Activated naive CD8-positive, alpha-beta T cell treated with anti-CD3 and anti-CD28 coated beads for 36 hours (primary cell): ENCODE results near the gene RFTN1. TPM values are rescaled to one million over a fixed set of nuclear protein-coding genes. Genes with fewer than 3 reads are reported as not detected.

ENCODE experiments used
- DNase-seq: peaks from one replicate; pipeline ENCODE4 v3.0.0; 2021
- H3K27ac Mint-ChIP-seq: one replicate; pipeline ENCODE4 v1.8.0; 2022; ENCODE audit warnings: mild to moderate bottlenecking, moderate library complexity, mixed read lengths
- H3K27me3 Mint-ChIP-seq: one replicate; pipeline ENCODE4 v1.8.0; 2022; ENCODE audit warnings: mild to moderate bottlenecking, mixed read lengths
- H3K36me3 Mint-ChIP-seq: one replicate; pipeline ENCODE4 v1.8.0; 2021; ENCODE audit warnings: mild to moderate bottlenecking, mixed read lengths
- H3K4me1 Mint-ChIP-seq: one replicate; pipeline ENCODE4 v1.8.0; 2021; ENCODE audit warnings: mixed read lengths
- H3K4me3 Mint-ChIP-seq: one replicate; pipeline ENCODE4 v1.8.0; 2022; ENCODE audit warnings: mild to moderate bottlenecking, moderate library complexity, mixed read lengths
- H3K9me3 Mint-ChIP-seq: one replicate; pipeline ENCODE4 v1.8.0; 2022; ENCODE audit warnings: mixed read lengths
- total RNA-seq, 2 experiments: library from RNA; stranded (reverse); gene quantifications; one replicate each; pipeline ENCODE4 v1.2.3, GENCODE V29; 2021

The RFTN1 gene
- total RNA-seq, 2 experiments from 2014 or later, result 84.2 to 84.8 TPM

DNA sequence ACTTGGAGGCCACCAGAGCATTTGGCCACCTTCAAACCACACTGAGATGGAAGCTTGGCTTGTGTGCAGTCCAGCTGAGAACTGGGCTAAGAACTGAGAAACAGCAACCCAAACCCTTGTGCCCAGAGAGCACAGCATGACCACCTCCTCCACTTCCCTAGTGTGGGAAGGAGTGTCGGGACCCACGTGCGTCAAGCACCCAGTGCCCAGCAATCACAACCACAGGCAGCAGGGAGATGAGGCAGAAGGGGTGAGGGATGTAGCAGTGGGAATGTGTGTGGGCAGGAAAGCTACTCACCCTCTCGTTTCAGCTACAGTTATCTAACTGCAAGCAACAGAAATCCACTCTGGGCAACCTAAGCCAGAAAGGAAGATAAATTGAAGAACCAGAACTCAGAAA lies 25.0 kb upstream of the RFTN1 start:
- Mint-ChIP-seq H3K9me3 (no peaks in the 10 kb centered on the region), H3K4me1 (no peaks in the 10 kb centered on the region), H3K4me3 (no peak overlapping the region), H3K36me3 (peaks cover 2% of the 10 kb centered on the region), H3K27me3 (peaks cover 9% of the 10 kb centered on the region), H3K27ac (no peak overlapping the region)
- no peak for DNase-seq

DNA sequence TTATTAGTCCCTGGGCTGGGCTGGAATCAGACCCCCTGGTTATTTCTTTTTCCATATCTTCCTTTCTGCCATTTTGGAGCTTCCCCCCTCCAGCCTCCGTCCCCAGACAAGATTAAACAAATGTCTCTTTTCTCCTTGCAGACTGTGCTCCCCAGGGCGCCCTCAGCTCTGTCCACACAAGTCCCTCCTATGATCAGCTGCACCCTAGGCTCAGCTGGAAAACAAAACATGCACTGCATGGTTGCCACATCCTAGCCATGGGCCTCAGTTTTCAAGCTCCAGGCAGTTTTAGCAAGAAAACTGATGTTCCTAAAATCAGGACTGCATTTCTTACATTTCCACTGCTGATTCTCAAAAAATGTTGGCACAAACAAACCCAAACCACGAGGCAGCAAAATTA lies 23.5 kb upstream of the RFTN1 start:
- H3K9me3 Mint-ChIP-seq, result no peaks in the 10 kb centered on the region
- no peak for DNase-seq
- peaks cover 9% of the 10 kb centered on the region for H3K27me3 Mint-ChIP-seq
- peaks cover 2% of the 10 kb centered on the region for H3K36me3 Mint-ChIP-seq
- H3K4me1 Mint-ChIP-seq, result no peaks in the 10 kb centered on the region
- H3K4me3 Mint-ChIP-seq, result no peak overlapping the region
- no peak overlapping the region for H3K27ac Mint-ChIP-seq

DNA sequence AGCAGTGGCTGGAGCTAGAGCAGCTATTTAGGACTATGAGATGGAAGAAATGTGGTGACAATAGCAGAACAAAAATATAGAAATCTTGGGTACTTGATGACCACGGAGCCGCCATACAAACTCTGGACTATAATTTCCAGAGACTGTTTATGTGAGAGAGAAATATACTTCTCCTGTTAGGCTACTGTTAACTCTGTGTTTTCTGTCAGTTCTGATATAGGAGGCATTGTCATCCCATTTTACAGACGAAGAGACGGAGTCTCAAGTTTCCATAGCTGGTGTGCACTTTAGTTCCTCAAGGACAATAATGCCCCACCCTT lies 22.8 kb upstream of the RFTN1 start:
- DNase-seq, result no peak
- no peak overlapping the region for H3K4me3 Mint-ChIP-seq
- H3K36me3 Mint-ChIP-seq, result peaks cover 2% of the 10 kb centered on the region
- H3K27me3 Mint-ChIP-seq, result peaks cover 9% of the 10 kb centered on the region
- no peaks in the 10 kb centered on the region for H3K9me3 Mint-ChIP-seq
- H3K4me1 Mint-ChIP-seq, result no peaks in the 10 kb centered on the region
- H3K27ac Mint-ChIP-seq, result no peak overlapping the region

DNA sequence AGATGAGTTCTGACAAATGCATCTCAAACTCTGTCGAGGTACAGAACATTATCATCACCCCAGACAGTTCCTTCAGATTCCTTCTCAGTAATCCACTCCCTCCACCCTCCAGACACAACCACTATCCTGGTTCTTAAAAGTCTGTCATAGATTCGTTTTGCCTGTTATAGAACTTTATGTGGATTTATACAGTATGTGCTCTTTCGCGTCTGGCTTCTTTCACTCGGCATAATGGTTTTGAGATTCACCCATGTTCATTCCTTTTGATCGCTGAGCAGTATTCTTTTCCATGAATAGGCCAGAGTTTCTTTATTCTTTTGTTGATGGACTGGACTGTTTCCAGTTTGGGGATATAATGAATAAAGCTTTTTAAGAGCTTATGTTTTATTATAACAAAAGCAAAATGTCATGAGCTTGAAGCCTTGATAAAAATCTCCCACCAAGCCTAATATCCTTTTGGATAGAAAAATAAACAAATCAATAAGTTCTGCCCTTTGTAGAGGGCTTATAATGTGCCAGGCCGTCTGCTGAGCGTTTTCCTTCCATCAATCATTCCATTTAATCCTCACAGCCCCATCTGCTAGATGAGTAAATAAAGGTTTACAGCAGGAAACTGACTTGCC lies 21.3 kb upstream of the RFTN1 start:
- DNase-seq, result no peak
- Mint-ChIP-seq H3K9me3 (no peaks in the 10 kb centered on the region), H3K4me1 (no peaks in the 10 kb centered on the region), H3K27me3 (peaks cover 5% of the 10 kb centered on the region), H3K36me3 (peaks cover 2% of the 10 kb centered on the region), H3K27ac (no peak overlapping the region), H3K4me3 (no peak overlapping the region)

DNA sequence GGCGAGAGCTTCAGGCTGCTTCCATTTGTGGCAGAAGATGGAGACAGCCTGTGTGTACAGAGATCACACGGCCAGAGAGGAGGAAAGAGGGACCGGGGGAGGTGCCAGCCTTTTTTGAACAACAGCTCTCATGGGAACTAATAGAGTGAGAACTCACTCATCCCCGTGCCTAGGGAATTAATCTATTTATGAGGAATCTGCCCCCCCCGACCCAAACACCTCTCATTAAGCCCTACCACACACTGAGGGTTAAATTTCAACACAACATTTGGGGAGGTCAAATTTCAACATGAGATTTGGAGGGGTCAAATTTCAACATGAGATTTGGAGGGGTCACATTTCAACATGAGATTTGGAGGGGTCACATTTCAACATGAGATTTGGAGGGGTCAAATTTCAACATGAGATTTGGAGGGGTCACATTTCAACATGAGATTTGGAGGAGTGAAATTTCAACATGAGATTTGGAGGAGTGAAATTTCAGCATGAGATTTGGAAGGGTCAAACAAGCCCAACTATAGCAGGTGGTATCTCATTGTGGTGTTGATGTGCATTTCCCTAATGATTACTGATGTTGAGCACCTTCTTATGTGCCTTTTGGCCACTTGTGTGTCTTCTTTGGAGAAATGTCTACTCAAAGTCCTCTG lies 20.6 kb upstream of the RFTN1 start:
- peaks cover 4% of the 10 kb centered on the region for H3K4me1 Mint-ChIP-seq
- H3K36me3 Mint-ChIP-seq, result peaks cover 2% of the 10 kb centered on the region
- H3K27ac Mint-ChIP-seq, result no peak overlapping the region
- no peak for DNase-seq
- peaks cover 5% of the 10 kb centered on the region for H3K27me3 Mint-ChIP-seq
- H3K4me3 Mint-ChIP-seq, result no peak overlapping the region
- no peaks in the 10 kb centered on the region for H3K9me3 Mint-ChIP-seq

DNA sequence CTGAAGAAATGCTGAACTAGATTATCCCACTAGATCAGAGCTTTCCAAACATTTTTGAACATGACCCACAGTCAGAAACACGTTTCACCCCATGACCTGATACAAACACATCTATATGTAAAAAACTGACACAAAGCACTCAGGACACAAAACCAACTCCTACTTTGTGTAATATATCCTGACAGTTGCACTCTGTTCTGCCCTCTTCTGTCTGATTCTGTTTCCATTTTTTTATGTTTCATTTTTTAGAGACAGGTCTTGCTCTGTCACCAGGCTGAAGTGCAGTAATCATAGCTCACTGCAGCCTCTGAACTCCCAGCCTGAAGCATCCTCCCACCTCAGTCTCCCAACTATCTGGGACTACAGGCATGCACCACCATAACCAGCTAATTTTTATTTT lies 15.8 kb upstream of the RFTN1 start:
- Mint-ChIP-seq H3K4me1 (peaks cover 11% of the 10 kb centered on the region), H3K27ac (no peak overlapping the region), H3K27me3 (no peaks in the 10 kb centered on the region), H3K36me3 (peaks cover 3% of the 10 kb centered on the region), H3K4me3 (no peak overlapping the region), H3K9me3 (peaks cover 4% of the 10 kb centered on the region)
- no peak for DNase-seq

DNA sequence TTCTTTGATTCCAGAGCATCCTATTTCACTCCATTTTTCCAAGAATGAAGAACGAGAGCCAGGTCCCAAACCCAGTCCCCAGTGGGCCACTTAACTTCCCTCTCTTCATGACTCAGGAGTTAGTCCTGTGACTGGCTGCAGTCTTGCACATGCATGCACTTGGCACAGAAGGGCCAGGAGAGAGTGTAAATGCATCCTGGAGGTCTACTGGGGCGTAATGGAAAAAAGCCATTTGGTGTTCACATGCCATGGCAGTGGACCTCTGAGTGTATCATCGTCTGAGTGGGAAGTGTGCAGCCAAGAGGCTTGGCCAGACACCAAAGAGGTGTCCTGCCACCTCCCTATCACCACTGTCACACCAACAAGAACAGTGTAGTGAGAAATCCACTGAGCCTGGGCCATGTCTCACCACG lies 15.1 kb upstream of the RFTN1 start:
- H3K9me3 Mint-ChIP-seq, result peaks cover 6% of the 10 kb centered on the region
- no peak overlapping the region for H3K4me3 Mint-ChIP-seq
- peaks cover 13% of the 10 kb centered on the region for H3K4me1 Mint-ChIP-seq
- no peaks in the 10 kb centered on the region for H3K27me3 Mint-ChIP-seq
- no peak overlapping the region for H3K27ac Mint-ChIP-seq
- peaks cover 5% of the 10 kb centered on the region for H3K36me3 Mint-ChIP-seq
- DNase-seq, result no peak

DNA sequence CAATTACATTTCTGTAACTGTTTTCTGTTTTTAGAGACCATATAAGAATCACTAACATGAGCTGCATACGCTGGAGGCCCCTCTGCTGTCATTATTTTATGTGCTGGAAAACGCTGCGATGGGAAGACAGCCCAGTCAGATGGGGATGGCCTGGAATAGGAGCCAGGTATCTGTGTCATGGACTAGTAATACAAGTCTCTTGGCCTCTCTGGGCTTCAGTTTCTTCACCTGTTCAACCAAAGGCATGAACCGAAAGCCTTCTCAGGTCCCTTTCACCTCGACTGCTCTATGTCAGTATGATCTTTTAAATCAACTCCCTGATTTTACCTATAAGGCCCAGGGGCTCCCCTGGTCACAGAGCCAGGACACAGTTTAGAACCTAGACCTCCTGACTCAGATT lies 14.6 kb upstream of the RFTN1 start:
- Mint-ChIP-seq H3K27ac (no peak overlapping the region), H3K27me3 (no peaks in the 10 kb centered on the region), H3K36me3 (peaks cover 9% of the 10 kb centered on the region), H3K4me3 (no peak overlapping the region), H3K4me1 (peaks cover 16% of the 10 kb centered on the region), H3K9me3 (peaks cover 10% of the 10 kb centered on the region)
- no peak for DNase-seq

DNA sequence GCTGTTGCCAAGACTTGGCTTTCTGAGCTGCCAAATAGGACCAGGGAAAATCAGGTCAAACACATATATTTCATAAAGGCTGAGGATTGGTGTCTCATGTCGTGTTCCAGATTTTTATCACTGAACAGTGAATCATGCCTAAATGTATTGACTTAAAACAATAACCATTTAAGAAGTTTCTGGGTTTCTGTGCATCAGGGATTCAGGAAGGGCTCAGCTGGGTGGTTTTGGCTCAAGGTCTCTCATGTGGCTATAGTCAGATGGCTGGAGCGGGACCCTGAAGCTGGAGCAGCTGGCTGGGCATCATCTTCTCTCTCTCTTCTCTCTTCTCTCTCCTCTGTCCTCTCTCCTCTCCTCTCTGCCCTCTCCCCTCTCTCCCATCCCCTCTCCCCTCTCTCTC lies 10.7 kb upstream of the RFTN1 start:
- Mint-ChIP-seq H3K27me3 (no peaks in the 10 kb centered on the region), H3K36me3 (peaks cover 28% of the 10 kb centered on the region), H3K4me3 (no peak overlapping the region), H3K27ac (no peak overlapping the region), H3K9me3 (peaks cover 27% of the 10 kb centered on the region), H3K4me1 (peaks cover 45% of the 10 kb centered on the region)
- DNase-seq, result no peak

DNA sequence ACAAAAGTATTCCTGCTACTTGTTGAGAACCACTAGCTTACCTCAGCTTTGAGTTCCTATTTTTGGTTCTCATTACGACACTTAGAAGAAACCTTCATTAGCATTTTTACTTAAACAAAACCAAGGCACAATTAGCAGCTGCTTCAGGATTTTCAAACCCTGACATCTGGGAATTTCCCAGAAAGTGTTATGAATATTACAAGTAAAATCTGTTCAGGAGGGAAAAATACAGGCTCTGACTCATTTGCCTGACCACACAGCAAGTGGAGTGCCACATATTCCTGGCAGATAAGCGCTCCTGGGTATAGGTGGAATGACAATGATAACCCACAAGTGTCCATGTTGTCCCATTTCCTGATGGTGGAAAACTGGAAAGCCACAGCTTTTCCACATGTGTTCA lies 10.3 kb upstream of the RFTN1 start:
- peaks cover 30% of the 10 kb centered on the region for H3K9me3 Mint-ChIP-seq
- no peak for DNase-seq
- peaks cover 29% of the 10 kb centered on the region for H3K36me3 Mint-ChIP-seq
- H3K4me3 Mint-ChIP-seq, result no peak overlapping the region
- no peak overlapping the region for H3K27ac Mint-ChIP-seq
- H3K4me1 Mint-ChIP-seq, result peaks cover 47% of the 10 kb centered on the region
- H3K27me3 Mint-ChIP-seq, result no peaks in the 10 kb centered on the region

DNA sequence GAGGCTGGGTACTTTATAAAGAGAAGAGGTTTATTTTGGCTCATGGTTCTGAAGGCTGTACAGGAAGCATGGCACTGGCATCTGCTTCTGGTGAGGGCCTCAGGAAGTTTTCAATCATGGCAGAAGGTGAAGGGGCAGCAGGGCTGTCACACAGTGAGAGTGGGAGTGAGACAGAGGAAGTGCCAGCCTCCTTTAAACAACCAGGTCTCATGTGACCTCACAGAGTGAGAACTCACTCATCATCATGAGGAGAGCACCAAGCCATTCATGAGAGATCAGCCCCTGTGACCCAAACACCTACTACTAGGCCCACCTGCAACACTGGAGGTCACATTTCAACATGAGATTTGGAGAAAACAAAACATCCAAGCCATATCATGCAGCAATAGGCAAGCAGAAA lies 9.3 kb upstream of the RFTN1 start:
- no peak for DNase-seq
- no peak overlapping the region for H3K4me3 Mint-ChIP-seq
- peaks cover 42% of the 10 kb centered on the region for H3K4me1 Mint-ChIP-seq
- H3K9me3 Mint-ChIP-seq, result peaks cover 35% of the 10 kb centered on the region
- H3K27me3 Mint-ChIP-seq, result no peaks in the 10 kb centered on the region
- peaks cover 37% of the 10 kb centered on the region for H3K36me3 Mint-ChIP-seq
- peak overlapping the region; percentile 57 for H3K27ac Mint-ChIP-seq

DNA sequence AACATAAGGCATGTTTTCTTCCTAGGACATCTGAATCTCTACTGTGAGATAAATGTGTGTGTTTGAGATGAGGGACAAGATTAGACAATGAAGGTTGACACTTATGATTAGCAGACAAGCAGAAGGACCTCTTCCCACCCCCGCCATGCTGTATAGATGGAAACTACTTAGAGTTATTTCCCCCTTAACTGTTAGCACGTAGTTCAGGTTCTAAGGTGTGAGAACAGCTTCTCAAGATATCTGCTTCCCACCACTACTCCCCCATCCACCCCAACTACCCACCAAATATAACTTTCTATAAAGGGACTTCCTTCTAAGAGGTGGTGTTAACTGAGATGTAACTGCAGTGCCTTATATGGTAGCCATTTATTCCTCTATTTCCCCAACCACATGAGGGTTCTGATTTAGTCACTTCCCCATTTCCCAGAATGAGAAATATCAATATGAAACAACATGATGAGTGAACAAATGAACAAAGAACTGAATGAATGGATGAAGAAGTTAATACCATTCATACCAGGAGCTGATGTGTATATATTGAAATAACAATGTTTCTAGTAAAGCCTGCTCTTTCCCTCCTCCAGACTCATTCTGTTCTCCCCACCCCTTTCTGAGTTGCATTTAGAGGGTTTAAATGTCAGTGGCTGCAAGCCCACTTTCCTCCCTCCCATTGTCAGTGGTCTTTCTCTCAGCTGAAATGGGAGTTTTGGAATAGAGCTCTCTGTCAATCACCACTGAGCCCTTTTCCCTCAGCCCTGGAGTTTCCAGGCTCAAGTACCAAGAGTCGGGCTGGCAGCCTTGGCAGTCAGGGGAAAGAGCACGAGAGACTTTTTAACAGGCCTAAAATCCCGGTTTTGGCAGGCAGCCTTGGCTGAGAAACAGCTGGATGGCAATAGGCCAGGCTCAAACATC lies 7.7 kb upstream of the RFTN1 start:
- H3K9me3 Mint-ChIP-seq, result peaks cover 35% of the 10 kb centered on the region
- H3K4me3 Mint-ChIP-seq, result no peak overlapping the region
- H3K27me3 Mint-ChIP-seq, result no peaks in the 10 kb centered on the region
- no peak for DNase-seq
- H3K4me1 Mint-ChIP-seq, result peaks cover 55% of the 10 kb centered on the region
- H3K36me3 Mint-ChIP-seq, result peaks cover 47% of the 10 kb centered on the region
- H3K27ac Mint-ChIP-seq, result peak overlapping the region; percentile 77

DNA sequence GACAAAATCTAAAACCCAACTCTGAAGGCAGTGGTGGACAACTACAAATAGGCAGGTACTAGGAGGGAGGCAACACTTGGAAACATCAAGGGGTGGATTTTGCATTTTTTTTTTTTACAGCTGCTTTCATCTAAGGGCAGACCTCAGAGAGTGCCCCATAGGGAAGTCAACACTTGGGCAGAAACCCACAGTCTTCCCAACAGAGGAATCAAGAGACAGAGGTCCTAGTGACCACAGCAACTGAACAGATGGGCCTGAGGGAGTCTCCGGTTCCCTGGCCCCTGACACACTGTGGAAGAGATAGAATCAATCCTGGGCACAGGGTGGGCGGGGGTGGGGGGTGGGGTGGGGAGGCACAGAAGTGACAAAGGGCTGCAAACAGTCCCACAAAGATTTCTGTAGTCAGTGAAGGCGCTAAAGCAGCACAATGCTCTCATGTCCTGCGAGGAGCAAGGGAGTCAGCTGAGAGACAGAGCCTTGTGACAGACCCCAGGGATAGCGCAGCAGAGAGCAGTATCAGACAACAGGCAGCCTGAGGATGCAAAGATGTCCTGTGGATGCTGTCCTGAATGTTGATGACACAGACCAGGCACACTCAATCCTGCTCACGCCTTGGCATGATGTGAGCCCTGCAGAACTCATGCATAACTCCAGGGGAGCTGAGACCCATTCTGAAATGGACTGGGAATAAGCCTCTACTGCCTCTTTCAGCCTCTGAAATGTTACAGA lies 6.9 kb upstream of the RFTN1 start:
- peak overlapping the region; percentile 80 for H3K27ac Mint-ChIP-seq
- no peaks in the 10 kb centered on the region for H3K27me3 Mint-ChIP-seq
- no peak for DNase-seq
- H3K4me1 Mint-ChIP-seq, result peaks cover 63% of the 10 kb centered on the region
- peaks cover 50% of the 10 kb centered on the region for H3K36me3 Mint-ChIP-seq
- peaks cover 35% of the 10 kb centered on the region for H3K9me3 Mint-ChIP-seq
- peak overlapping the region; percentile 33 for H3K4me3 Mint-ChIP-seq

DNA sequence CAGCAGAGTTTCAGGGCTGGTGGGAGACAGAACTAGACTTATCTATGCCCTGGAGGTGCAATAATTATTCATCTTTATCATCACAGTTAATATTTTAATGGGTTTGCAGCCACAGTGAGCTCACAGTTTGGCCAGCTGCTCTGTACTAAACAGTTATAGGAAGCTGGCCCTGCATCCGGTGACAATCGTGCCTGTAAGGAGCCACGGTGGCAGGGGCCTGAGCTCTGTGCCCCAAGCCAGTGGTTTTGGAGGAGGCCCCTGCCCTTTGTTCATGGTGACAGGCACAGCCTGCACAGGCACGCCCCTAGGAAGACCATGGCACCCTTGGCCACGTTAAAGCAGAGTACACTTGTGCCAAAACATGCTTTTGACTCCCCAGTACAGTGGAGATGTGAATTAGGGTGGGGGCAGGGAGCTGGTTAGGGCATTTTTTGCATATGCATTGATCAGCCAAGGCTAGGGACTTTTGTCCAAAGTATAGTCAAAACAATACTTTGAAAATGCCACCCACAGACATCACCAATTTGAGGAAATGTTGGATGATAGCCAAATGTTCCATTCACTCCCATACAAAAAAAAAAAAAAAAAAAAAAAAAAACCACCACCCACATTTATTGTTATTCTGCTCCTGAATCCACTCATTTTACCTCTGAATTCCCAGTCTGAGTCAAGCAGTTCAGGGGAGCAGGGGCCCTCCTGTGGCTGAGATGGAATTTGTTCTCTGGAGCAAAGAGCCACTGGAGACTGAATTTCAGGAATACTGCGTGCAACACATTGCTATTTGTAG lies 3.4 kb upstream of the RFTN1 start:
- peaks cover 17% of the 10 kb centered on the region for H3K9me3 Mint-ChIP-seq
- no peaks in the 10 kb centered on the region for H3K27me3 Mint-ChIP-seq
- H3K27ac Mint-ChIP-seq, result peak overlapping the region; percentile 46
- peaks cover 46% of the 10 kb centered on the region for H3K36me3 Mint-ChIP-seq
- DNase-seq, result peak; percentile 47
- peak overlapping the region; percentile 60 for H3K4me3 Mint-ChIP-seq
- H3K4me1 Mint-ChIP-seq, result peaks cover 63% of the 10 kb centered on the region
